SK-N-MC (cell line): ENCODE data around the gene ZNF536.

ENCODE experiments used
- EZH2 ChIP-seq: fragments of 200-600 bp; sonication (generic); IDR thresholded peaks from one replicate; pipeline ENCODE4 v1.6.1; 2017; ENCODE audit warnings: antibody characterized with exemption
- FOXP2 ChIP-seq: optimal IDR thresholded peaks from 2 replicates; pipeline ENCODE3; 2011; ENCODE audit warnings: mild to moderate bottlenecking, moderate library complexity; ENCODE audit not compliant: insufficient read depth; ENCODE audit errors: extremely low read length, control extremely low read depth
- POLR2AphosphoS5 ChIP-seq: IDR thresholded peaks from 2 replicates; pipeline ENCODE4 v1.6.1; 2012; ENCODE audit warnings: mild to moderate bottlenecking, low read depth, low read length, borderline replicate concordance

- TF ChIP-seq POLR2AphosphoS5 (no peak), EZH2 (no peak), FOXP2 (no peak)
These were observed 20.9 kb downstream of the ZNF536 start for GRCh38 chr19:30393046-30393445.
